Measurements from ENCODE around the gene FKBP15.
A peak's percentile ranks its signal among the peaks of the same experiment; 100 is the strongest.
"Not testable (repeated sequence)": the region's sequence is repeated elsewhere in the genome, so short reads cannot be mapped to it uniquely, and the experiment has no call there.

Gene FKBP15

DNA sequence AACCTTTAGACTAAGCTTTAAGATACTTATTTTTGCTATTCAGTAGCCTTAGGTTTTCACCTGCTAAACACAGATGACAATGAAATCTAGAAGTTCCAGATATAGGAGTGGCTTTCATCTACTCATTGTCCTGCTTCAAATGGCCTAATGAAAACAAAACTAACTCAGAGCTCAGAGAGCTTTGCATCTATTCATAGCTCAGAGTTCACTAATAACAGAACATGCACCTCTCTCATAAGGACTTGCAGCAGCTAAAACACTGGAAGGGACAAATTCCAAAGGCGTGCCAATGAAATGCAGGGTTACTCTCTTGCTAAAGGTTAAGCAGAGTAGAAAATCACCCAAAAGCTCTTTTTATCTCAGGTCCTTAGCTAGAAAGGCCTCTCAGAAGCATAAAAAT, 41.2 kb downstream of the FKBP15 start:
- DNase-seq (ENCODE audit: low spot score): no peak

DNA sequence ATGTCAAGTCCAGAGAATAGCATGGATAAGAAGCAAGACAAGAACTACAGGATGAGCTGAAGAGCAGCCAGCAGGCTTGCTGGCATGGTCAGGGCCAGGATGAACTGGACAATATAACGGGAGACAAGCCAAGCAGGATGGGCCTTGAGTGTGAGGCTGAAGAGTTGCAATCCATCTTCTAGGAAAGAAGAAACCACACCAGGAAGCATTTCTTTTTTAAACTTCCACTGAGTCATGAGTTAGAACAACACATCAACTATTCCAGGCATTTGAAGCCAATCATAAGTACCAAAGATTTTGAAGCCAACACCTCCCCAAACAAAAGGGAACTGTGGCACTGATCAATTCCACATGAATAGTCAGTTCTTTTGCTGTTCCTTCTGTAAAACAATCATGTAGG, 43.0 kb downstream of the FKBP15 start:
- no peak for DNase-seq (ENCODE audit: low spot score)

DNA sequence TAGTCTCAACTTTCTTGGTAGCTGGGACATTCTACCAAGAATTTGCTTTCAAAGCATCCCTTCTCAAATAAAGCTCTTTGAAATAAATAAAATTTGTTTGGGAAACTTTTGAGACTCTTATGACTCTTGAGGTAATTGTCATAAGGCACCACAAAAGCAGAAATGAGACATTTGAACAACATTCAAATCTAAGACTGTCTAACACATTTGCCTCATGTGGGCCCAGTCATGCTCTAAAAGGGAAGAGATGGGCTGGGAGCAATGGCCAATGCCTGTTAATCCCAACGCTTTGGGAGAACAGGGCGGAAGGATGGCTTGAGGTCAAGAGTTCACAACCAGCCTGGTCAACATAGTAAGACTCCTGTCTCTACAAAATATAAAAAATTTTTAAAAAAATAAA, 43.8 kb downstream of the FKBP15 start:
- DNase-seq (ENCODE audit: low spot score): no peak

DNA sequence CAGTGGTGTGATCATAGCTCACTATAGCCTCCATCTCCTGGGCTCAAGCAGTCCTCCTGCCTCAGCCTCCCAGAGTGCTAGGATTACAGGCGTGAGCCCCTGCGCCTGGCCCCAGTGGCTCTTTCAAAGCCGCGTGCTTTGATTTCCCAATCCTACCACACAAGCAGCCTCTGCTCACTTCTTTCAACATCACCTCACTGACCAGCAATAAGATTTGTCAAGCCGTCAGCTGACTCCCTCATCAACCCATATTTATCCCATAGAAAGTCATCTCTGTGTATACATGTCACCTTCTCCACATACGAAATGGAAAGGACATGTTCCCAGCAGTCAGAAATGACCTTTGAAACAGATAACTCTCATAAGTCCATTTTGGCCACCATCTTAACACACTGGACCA, 44.3 kb downstream of the FKBP15 start:
- no peak for DNase-seq (ENCODE audit: low spot score)

DNA sequence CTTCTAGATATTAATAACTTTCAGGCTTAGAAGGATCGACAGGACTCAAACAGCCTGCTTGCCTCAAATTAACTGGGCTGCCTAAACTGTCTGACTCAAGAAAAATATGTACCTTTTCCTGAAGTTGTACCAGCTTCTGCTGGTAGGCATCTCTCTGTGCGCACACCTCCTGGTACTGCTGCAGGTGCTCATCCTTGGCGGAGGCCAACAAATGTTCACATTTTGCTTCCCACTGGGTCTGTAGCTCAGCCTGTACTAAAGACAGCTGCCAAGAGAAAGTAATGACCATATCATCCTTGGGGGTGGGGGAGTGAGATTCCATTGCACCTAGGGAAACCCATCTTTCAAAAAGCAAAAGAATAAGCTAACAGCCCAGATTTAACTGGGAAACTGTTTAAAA, 47.7 kb downstream of the FKBP15 start:
- no peak for DNase-seq (ENCODE audit: low spot score)

DNA sequence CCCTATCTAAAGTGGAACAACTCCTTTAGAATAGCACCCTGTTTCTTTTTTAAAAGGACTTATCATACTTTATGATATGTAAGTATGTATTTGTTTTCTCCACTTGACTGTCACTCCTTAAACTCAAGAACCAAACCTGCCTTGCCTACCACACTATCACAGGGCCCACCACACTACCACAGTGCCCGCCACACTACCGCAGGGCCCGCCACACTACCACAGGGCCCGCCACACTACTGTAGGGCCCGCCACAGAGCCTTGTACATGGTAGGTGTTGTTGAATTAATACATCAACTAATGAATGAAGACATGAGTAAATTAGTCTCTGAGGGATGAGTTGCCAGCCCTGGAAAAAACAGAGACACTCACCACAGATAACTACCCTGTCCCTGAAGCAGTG, 52.3 kb downstream of the FKBP15 start:
- no peak for DNase-seq (ENCODE audit: low spot score)

DNA sequence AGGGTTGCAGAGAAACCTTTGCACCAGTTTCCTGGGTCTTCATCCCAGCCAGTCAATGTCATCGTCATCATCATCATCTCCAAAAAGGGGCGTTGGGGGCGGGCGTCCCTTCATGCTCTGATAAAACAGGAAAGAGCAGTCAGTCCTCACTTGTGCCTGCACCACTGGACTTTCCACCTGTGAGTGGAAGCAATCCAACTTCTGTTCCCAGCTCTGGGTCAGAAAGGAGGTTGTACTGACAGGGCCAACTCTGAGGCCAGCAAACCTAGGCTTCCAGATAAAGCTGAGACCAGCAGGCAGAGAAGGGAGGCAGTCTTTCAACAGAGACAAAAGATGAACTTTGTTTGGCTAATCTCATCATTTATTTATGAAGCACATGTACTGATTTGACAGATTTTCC, 55.0 kb downstream of the FKBP15 start:
- DNase-seq (ENCODE audit: low spot score): no peak

DNA sequence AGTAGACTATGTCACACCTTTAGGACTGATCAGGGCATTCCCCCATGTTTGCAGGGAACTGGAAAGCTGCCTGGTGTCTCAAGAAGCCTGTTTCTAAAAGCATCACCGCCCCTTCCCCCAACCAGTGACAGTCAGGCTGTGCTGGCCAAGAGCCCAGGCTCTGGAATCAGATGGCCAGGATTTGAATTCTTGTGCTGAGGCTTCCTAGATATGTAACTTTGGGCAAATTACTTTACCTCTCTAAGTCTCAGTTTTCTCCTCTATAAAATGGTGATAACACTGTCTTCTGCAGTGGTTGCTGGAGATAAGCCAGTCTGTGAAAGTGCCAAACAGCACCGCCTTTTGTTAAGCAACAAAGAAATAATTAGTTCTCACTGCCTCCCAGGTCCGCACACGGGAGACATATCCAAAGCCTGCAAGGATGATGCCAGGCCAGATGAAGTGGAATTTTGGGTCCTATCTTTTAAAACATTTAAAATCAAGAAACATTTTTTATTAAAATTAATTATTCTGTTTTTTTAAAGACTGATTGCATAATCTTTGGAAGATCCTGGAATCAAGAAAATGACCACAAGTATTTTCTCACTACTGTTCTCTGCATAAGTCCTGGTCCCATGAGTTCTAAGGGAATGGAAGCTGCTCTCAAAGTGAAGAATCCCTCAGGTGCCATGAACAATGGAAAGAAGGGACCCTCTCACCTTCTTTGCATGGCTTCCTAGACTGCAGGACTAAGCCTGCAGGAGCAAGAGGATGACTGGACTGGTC, 56.4 kb downstream of the FKBP15 start:
- DNase-seq (ENCODE audit: low spot score): peak; percentile 80

DNA sequence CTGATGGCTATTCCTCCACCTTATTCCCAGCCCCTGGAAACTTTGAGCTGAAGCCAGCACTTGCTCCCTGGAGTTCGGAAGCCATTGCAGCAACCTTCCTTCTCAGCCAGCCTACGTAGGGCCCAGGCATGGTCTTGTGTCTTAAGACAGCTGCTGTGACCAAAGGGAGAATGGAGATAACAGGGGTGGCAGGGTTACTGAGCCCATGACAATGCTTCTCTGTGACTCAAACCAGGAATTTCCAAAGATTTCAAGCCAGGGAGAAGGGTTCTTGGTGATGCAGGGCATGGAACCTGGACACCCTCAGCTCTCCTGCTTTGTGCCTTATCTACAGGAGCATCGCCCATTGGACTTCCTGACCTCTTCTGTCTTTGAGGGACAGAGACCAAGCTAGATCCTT, 58.1 kb downstream of the FKBP15 start:
- no peak for DNase-seq (ENCODE audit: low spot score)

DNA sequence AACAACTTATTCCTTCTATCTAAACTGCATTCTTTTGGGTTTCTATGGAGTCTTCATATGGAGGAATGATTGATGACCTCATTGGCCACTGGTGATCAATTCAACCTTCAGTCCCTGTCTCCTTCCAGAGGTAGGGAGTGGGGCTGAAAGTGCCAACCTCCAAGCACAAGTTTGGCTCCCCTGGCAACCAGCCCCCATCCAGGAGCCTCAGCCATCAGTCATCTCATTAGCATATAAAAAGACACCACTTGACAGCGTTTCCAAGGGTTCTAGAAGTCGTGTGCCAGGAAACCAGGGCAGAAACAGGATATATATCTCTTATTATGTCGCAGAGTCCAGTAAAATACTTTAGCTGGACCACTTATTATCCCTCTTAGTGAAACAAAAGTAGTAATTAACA, 60.5 kb downstream of the FKBP15 start:
- no peak for DNase-seq (ENCODE audit: low spot score)

DNA sequence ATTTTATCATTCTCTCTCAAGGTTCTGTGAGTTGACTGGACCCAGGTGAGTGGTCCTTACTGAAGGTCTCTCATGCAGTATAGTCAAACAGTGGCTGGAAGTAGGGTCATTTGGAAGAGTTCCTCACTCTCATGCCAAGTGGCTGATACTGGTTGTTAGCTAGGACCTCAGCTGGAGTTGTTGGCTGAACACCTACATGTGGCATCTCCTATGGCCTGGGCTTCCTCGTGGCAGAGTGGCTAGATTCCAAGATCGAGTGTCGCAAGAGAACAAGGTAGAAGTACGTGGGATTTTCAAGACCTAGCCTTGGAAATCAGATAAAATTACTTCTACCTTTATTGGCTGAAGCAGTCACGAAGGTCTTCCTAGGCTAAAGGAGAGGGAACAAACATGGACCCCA, 62.6 kb downstream of the FKBP15 start:
- no peak for DNase-seq (ENCODE audit: low spot score)

DNA sequence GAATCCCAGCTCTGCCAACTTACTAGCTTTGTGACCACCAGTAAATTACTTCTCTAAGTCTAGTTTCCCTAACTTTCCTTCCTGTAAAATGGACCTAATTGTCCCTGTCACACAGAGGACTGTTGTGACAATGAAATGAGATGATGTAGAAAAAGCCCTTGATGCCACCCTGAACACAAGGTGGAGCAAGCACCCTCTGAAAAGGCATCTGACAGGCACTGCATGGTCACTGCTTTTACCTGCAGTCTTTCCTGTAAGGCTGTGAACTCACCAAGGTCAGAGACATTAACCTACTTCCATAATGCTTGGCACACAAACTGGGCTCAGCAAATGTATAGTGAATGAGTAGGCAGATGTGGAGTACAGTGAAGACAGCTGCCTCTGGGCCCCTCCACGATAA, 64.2 kb downstream of the FKBP15 start:
- no peak for DNase-seq (ENCODE audit: low spot score)

DNA sequence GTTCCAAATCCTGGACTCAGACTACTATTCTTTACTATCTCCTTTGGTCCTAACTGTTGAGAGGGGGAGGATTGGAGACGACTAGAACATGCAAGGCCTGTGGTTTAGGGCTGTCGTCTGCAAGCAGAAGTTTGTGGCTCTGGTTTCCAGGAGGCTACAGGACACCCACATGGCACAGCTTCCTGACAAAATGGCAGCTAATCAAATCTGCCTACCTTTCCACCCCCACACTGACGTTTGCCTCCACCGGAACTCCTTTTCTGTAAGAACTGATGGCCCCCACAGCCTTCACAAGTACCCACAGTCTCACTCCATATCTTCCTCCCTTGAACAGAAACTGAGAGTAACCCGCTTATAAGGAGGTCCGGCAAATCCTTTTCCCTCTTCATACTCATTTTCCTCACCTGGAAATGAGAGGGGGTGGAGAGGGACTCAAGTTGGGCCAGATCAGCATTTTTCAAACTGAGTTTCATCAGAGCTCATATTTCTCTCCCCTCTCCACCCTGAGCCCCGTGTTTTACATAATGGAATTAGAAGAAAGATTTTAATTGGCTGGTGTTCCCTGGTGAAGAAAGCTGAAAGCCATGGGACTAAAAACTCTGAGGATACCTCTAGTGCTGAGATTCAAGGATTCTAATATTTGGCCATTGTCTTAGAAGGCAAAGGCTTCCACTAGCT, 65.0 kb downstream of the FKBP15 start:
- DNase-seq (ENCODE audit: low spot score): no peak

DNA sequence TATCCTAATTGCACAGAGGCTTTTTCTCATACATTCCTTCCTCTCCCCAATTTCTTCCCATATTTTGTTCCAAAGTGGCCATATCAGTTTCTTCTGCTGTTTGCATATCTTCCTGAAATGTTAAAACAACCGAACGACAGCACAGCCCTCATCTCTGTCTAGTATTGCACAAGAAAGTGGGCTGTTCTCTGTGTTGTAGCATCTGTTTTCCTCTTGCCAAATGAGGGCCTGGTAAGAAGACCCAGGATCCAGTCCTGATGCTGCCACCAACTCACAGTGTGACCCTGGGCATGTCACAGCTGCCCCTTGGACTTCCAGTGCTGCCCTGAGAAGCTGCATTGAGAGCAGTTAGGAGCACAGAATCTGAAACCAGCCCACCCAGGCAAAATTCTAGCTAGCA, 66.1 kb downstream of the FKBP15 start:
- no peak for DNase-seq (ENCODE audit: low spot score)

DNA sequence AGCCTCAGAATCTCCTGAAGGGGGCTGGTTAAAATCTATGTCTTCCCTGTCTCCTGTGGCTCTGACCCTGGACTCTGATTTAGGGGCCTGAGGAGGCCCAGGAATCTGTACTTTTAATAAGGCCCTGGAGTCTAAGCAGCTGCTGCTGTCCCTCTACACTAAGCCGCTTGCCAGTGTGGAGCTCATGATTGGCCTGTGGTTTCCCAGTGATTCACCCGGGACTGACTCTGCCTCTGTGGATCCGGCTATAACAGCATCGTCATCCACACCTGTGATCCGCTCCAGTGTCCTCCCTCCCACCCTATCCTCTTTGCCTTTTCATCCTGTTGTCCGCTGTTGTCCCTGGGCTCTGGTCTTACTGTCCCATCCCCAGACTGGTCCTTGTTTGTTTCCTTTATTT, 66.6 kb downstream of the FKBP15 start:
- DNase-seq (ENCODE audit: low spot score): no peak

DNA sequence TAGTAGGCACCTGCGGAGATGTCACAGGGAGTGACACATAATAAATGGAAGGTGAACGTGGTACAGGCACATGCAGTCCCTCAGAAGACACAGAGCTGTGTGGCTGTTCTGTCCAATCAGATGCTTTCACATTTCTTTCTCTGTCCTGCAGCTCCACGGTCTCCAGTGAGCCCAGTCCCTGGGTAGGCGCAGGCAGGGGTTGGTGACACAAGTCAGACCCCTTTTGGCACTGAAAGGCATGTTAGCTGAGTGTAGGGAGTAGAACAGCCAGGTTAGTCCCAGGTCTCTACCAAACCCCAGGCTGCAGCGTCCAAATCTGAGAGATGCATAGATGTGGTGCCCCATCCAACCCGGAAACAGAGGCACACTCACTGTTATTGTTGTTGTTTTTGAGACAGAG, 67.5 kb downstream of the FKBP15 start:
- DNase-seq (ENCODE audit: low spot score): no peak

DNA sequence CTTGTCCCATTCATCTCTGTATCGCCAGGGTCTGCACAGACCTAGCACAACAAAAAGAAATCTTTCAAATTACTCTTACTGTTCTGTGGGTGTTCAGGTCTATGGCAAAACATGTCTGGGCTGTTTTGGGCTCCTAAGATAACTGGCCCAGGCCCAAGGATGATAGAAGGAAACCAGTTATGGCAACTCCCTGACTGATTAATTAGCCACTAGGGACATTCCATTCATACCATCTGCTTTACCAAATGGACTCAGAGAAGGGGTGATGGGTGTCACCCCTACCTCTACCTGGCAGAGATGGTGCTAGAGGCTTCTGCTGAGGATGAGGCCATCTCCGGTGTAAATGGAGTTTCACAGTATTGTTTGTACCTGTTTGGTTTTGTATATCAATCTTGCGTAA, 68.4 kb downstream of the FKBP15 start:
- DNase-seq (ENCODE audit: low spot score): no peak

DNA sequence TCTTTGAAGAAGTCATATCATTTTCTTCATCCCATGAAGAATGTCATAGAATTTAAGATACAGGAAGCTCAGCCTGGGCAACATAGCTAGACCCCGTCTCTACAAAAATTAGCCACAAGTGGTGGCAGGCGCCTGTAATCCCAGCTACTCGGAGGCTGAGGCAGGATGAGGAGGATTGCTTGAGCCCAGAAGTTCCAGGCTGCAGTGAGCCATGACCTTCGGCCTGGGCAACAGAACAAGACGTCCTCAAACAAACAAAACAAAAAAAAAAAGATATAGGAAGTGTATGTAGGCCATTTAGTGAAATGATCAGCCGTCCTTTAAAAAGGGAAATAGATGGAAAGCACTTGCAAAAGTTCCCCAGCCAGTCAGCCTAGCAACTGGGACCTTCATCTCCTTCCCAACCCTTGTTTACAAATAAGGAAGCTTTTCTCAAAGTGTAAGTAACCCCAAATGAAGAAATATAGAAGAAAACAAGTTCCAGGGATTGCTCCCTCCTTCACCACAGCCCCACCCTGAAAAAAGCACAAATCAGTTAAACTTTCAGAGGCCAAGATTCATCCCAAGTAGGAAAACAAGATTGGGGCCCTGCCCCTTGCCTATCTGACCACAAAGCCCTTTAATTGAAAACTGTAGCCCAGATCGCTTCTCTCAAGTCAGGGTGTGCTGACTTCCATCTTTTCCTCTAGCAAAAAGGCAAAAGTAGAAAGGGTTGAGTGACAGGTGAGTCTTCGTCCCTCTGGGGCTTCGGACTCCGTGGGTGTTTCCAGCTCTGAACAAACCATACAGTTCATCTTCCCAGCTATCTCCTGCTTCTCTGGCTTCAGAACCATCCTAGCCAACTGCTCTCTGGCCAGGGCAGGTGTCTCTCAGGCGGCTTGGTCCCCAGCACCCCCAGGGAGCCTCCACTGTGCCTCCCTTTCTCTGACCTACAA, 69.1 kb downstream of the FKBP15 start:
- no peak for DNase-seq (ENCODE audit: low spot score)

DNA sequence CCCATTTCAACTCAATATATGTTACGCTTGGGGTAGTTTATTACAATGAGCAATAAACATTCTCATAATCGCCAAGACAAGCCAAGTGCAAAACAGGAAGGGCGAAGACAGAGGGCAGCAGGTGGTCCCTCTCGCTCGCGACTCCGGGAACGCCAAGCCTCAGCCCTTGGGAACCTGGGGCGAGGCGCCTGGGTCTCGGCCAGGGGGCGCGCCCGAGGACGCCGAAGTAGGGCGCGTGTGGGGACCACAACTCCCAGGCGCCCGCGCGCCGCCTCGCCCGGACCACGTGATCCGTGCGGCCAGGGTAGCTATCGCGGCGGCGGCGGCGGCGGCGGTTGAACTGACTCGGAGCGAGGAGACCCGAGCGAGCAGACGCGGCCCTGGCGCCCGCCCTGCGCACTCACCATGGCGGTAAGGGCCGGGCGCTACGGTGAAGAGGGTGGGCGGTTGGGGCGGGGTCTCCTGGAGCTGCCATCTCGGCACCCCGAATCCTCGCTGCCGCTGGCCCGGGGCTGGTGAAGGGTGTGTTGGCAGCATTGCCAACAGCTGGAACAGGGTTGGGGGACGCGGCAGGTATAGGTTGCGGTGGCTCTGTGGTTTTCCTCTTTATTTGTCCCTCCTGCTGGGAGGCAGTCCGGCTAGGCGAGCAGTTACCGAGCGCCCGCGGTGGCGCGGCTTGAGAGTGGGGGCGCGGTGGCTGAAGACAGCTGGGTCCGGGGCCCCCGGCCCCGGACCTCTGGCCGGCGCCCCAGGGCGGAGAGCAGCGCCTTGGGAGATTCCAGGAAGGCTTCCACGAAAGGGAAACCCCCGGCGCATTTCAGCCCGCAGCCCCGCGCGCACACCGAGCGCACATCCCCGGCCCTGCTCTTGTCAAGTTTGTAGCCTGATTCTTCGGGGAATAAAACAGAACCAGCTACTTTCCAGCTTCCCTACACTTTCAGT, 70.1 kb downstream of the FKBP15 start, which contains the start of gene SLC31A2:
SLC31A2 (plus strand) TSS at position 338 of the 942 bp plus-strand sequence; CDS start at position 406, 68 bp downstream.
- peak; percentile 89 for DNase-seq (ENCODE audit: low spot score)

DNA sequence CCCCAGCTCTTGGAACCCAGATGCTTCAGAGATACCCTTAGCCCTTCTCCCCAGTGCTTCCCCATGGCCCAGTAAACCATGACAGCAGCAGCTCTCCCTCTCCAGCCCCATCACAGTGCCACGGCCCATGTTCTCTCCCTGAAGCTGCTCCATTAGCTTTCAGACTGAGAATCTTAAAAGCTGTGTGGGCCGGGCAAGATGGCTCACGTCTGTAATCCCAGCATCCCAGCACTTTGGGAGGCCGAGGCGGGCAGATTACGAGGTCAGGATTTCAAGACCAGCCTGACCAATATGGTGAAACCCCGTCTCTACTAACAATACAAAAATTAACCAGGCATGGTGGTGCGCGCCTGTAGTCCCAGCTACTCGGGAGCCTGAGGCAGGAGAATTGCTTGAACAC, 71.5 kb downstream of the FKBP15 start:
- DNase-seq (ENCODE audit: low spot score): not testable (repeated sequence)

DNA sequence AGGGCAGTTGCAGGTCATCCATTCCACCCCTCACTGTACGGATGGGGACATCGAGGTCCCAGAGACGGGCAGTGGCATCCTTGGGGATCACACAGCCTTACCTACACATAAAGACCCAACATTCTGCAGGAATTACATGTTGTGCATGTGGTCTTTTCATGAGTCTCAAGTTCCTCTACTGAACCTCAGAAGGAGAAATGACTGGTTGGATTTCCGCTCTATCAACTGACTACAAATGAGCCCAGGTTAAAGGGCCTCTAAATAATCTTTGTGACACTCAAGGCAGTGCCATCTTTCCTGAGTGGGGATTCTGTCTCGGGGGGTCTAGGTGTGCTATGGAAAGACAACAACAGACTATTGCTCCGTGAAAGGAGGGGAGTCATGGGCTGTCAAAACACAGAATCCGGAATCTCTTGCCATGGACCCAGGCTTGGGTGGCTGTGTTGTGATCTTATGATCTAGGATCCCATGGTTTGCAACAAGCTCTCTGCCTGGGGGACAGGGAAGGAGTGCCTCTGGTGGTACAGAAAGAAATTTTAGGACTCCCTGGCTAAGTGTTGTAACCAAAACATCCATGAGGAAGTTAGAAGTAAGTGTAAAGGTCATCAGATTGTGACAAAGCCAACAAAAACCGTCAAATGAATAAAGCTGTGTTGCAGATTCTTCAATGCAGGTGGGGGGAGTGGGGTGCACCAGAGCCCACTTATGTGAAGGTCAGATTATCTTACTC, 72.1 kb downstream of the FKBP15 start:
- DNase-seq (ENCODE audit: low spot score): no peak

Measured in globus pallidus (tissue), 1 donor.